HEK293T (cell line): ENCODE data around the gene RASAL3.

Experiments
- ARNT ChIP-seq: fragments of 450-650 bp; IDR thresholded peaks from 2 replicates; pipeline ENCODE4 v1.6.1; 2017; ENCODE audit warnings: mild to moderate bottlenecking
- BHLHE40 ChIP-seq: fragments of 450-650 bp; IDR thresholded peaks from 2 replicates; pipeline ENCODE4 v1.6.1; 2016; ENCODE audit warnings: mild to moderate bottlenecking, moderate library complexity, borderline replicate concordance
- CTBP1 ChIP-seq: fragments of 450-650 bp; IDR thresholded peaks from 2 replicates; pipeline ENCODE4 v1.6.1; 2016; ENCODE audit warnings: borderline replicate concordance
- ELF4 ChIP-seq: fragments of 450-650 bp; IDR thresholded peaks from 2 replicates; pipeline ENCODE4 v1.6.1; 2017; ENCODE audit warnings: antibody characterized with exemption
- FOXA1 ChIP-seq: fragments of 450-650 bp; IDR thresholded peaks from 2 replicates; pipeline ENCODE4 v1.6.1; 2016; ENCODE audit warnings: mild to moderate bottlenecking
- FOXM1 ChIP-seq: fragments of 450-650 bp; IDR thresholded peaks from 2 replicates; pipeline ENCODE4 v1.6.1; 2017; ENCODE audit warnings: mild to moderate bottlenecking, borderline replicate concordance
- L3MBTL2 ChIP-seq: fragments of 450-650 bp; conservative IDR thresholded peaks from 2 replicates; pipeline ENCODE4 v1.6.1; 2016; ENCODE audit warnings: mild to moderate bottlenecking
- NFRKB ChIP-seq: fragments of 450-650 bp; IDR thresholded peaks from 2 replicates; pipeline ENCODE4 v1.6.1; 2016; ENCODE audit warnings: mild to moderate bottlenecking, moderate library complexity
- PKNOX1 ChIP-seq: fragments of 450-650 bp; IDR thresholded peaks from 2 replicates; pipeline ENCODE4 v1.6.1; 2016
- SP1 ChIP-seq: fragments of 450-650 bp; IDR thresholded peaks from 2 replicates; pipeline ENCODE4 v1.6.1; 2017
- SUZ12 ChIP-seq: fragments of 450-650 bp; IDR thresholded peaks from 2 replicates; pipeline ENCODE4 v1.6.1; 2016; ENCODE audit warnings: mild to moderate bottlenecking
- ZNF384 ChIP-seq: fragments of 450-650 bp; IDR thresholded peaks from 2 replicates; pipeline ENCODE4 v1.6.1; 2016

DNA sequence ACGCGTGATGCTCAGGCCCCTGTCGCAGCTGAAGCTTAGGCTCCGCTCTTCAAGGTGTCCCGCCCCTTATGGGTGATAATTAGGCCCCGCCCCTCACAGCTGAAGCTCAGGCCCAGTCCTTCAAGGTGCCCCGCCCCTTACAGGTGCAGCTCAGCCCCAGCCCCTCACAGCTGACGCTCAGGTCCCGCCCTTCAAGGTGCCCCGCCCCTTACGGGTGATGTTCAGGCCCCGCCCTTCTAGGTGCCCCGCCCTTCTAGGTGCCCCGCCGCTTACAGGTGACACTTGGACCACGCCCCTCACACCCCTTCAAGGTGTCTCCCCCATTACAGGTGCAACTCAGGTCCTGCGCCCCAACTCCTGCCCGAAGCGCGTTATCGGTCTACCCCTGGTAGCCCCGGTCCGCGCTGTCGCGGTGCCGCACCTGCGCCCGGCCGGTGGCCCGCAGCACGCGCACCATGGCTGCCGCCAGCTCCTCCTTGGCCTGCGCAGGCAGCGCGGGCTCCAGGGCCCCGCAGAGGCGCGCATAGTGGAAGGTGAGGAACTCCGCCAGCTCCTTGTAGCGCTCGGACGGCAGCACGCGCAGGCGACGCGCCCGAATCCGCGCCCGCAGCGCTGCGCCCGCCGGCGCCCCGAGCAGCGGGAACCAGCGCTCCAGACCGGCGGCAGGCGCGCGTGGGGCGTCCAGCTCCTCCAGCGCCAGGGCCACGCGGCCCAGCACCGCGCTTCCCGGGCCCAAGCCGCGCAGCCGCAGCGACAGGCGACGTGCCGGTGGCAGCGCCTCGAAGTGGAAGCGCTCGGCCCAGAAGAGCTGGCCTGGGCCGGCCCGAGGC is 7.3 kb downstream of the RASAL3 start:
- no peak for TF ChIP-seq ZNF384
- TF ChIP-seq PKNOX1 = no peak
- TF ChIP-seq SUZ12 = no peak
- TF ChIP-seq CTBP1 = no peak
- no peak for TF ChIP-seq ARNT
- no peak for TF ChIP-seq BHLHE40
- no peak for TF ChIP-seq FOXA1
- no peak for TF ChIP-seq ELF4
- no peak for TF ChIP-seq SP1
- no peak for TF ChIP-seq NFRKB
- TF ChIP-seq FOXM1 = no peak
- TF ChIP-seq L3MBTL2 = no peak
